ENCODE results near the gene RECQL5. TPM values are rescaled to one million over a fixed set of nuclear protein-coding genes. Genes with fewer than 3 reads are reported as not detected.
A peak's percentile ranks its signal among the peaks of the same experiment; 100 is the strongest.

Gene RECQL5
- total RNA-seq, 1 experiment from 2014 or later: 40.0 TPM

DNA sequence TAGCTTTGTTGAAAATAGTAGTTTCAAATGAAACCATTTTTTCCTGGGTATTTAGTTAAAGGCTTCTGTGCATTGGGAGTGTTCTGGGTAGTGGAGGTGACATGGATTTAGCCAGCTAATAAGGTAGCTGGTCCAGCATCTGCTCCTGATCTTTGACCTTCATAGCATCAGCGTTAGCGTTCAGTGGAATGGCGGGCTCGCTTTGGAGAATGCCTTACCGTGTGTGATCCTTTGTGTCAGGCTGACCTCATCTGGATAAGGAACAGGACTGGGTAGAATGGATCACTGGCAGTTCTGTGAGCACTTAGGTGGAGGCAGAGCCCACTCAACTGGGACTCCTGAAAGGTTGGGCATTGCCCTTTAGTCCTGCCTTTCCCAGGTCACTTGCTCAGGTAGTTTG, 3.9 kb upstream of the RECQL5 start:
- Histone ChIP-seq H3K27me3 (ENCODE audit: insufficient read depth, low read length) (no peaks in the 10 kb centered on the region), H4K8ac (replicated peaks; ENCODE audit: insufficient read length, low read depth, low read length) (no peak overlapping the region), H3K4me2 (ENCODE audit: insufficient read depth, insufficient read length, low read length) (no peak overlapping the region), H2BK15ac (ENCODE audit: low read depth, low read length) (no peak overlapping the region), H2BK12ac (ENCODE audit: insufficient read length, low read depth, low read length) (no peak overlapping the region), H4K91ac (ENCODE audit: insufficient read length, low read depth, low read length) (no peak overlapping the region), H2BK5ac (ENCODE audit: insufficient read length, low read length) (no peak overlapping the region), H2AK5ac (ENCODE audit: insufficient read length, low read length) (no peak overlapping the region), H3K23me2 (ENCODE audit: insufficient read length, low read depth, low read length, poor library complexity, severe bottlenecking) (peaks cover 4% of the 10 kb centered on the region), H3K9me3 (ENCODE audit: control insufficient read depth, low read depth, low read length) (no peaks in the 10 kb centered on the region), H4K5ac (ENCODE audit: insufficient read length, low read depth, low read length) (no peak overlapping the region), H3K14ac (ENCODE audit: insufficient read depth, low read length) (no peak overlapping the region), H3K23ac (ENCODE audit: insufficient read length, low read depth, low read length) (no peak overlapping the region), H3K27ac (ENCODE audit: insufficient read length, low read depth, low read length) (no peak overlapping the region), H3K79me2 (ENCODE audit: insufficient read depth, low read length) (peaks cover 17% of the 10 kb centered on the region; the same call in 1 of the 2 replicates), H3K4ac (ENCODE audit: low read depth, low read length) (no peak overlapping the region), H2BK120ac (ENCODE audit: low read depth, low read length, poor library complexity, severe bottlenecking) (no peak overlapping the region), H2AFZ (ENCODE audit: low read length) (no peak overlapping the region), H3K4me1 (ENCODE audit: insufficient read depth, low read length) (no peaks in the 10 kb centered on the region), H3T11ph (ENCODE audit: low read length) (no peak overlapping the region), H4K20me1 (ENCODE audit: control insufficient read depth, insufficient read depth, insufficient read length) (no peaks in the 10 kb centered on the region), H3K79me1 (ENCODE audit: insufficient read depth, low read depth, low read length, poor library complexity, severe bottlenecking) (peaks cover 3% of the 10 kb centered on the region), H3K9ac (ENCODE audit: extremely low read depth, insufficient read length, low read length) (no peak overlapping the region), H3K56ac (ENCODE audit: insufficient read length, low read depth, low read length) (no peak overlapping the region), H3K18ac (ENCODE audit: insufficient read length, low read depth, low read length) (no peak overlapping the region), H2BK20ac (ENCODE audit: low read depth, low read length, poor library complexity, severe bottlenecking) (no peak overlapping the region)
- no CpG with 5 or more reads among the region's 5 CpGs for WGBS (ENCODE audit: extremely low coverage, insufficient read length, low lambda C conversion rate)
- no peak overlapping the region for H3K4me3 Mint-ChIP-seq
- H3K27me3 Mint-ChIP-seq (ENCODE audit: low read depth): no peaks in the 10 kb centered on the region
- H3K9me3 Mint-ChIP-seq: no peaks in the 10 kb centered on the region
- H3K4me1 Mint-ChIP-seq: peaks cover 5 to 9% of the 10 kb centered on the region in 2 experiments
- peaks cover 12 to 54% (median 53%) of the 10 kb centered on the region in 3 experiments; a peak in 6 of 7 replicates for H3K36me3 Mint-ChIP-seq (ENCODE audit: insufficient read depth in 1 of 3, low read depth in 3 of 3)
- 0 out of 7 replicates have a peak overlapping the region, but pooled peaks of 1 of the 3 experiments have one; percentile 54 for H3K27ac Mint-ChIP-seq
- no peak for DNase-seq
- TF ChIP-seq, protein P1, sequence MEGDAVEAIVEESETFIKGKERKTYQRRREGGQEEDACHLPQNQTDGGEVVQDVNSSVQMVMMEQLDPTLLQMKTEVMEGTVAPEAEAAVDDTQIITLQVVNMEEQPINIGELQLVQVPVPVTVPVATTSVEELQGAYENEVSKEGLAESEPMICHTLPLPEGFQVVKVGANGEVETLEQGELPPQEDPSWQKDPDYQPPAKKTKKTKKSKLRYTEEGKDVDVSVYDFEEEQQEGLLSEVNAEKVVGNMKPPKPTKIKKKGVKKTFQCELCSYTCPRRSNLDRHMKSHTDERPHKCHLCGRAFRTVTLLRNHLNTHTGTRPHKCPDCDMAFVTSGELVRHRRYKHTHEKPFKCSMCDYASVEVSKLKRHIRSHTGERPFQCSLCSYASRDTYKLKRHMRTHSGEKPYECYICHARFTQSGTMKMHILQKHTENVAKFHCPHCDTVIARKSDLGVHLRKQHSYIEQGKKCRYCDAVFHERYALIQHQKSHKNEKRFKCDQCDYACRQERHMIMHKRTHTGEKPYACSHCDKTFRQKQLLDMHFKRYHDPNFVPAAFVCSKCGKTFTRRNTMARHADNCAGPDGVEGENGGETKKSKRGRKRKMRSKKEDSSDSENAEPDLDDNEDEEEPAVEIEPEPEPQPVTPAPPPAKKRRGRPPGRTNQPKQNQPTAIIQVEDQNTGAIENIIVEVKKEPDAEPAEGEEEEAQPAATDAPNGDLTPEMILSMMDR (conservative IDR thresholded peaks at IDR 0.05): no peak

All from H9 (cell line).